Mucosa of stomach (tissue), 1 donor: ENCODE results near the gene DPH6.

Experiments used
- H3K27me3 ChIP-seq: one replicate; pipeline ENCODE4 v1.7.0; 2013; ENCODE audit warnings: mild to moderate bottlenecking, low read length; ENCODE audit not compliant: control insufficient read depth, insufficient read depth
- H3K36me3 ChIP-seq: one replicate; pipeline ENCODE4 v1.7.0; 2013; ENCODE audit warnings: low read length; ENCODE audit not compliant: control insufficient read depth, insufficient read depth
- H3K4me1 ChIP-seq: one replicate; pipeline ENCODE4 v1.7.0; 2013; ENCODE audit warnings: mild to moderate bottlenecking, low read length; ENCODE audit not compliant: control insufficient read depth, insufficient read depth
- H3K4me3 ChIP-seq: one replicate; pipeline ENCODE4 v1.7.0; 2013; ENCODE audit warnings: low read length
- H3K9ac ChIP-seq: one replicate; pipeline ENCODE4 v1.7.0; 2013; ENCODE audit warnings: mild to moderate bottlenecking, low read length, moderate library complexity
- H3K9me3 ChIP-seq: one replicate; pipeline ENCODE4 v1.7.0; 2013; ENCODE audit warnings: mild to moderate bottlenecking, low read length, moderate library complexity; ENCODE audit not compliant: control insufficient read depth
- donor health status: Pancreatic carcinoma.

The DPH6 gene

GRCh38 chr15:35505141-35505540, 40.8 kb downstream of the DPH6 start:
- no peaks in the 10 kb centered on the region for H3K9me3 ChIP-seq
- H3K36me3 ChIP-seq = no peaks in the 10 kb centered on the region
- no peak overlapping the region for H3K9ac ChIP-seq
- H3K27me3 ChIP-seq = no peaks in the 10 kb centered on the region
- no peak overlapping the region for H3K4me3 ChIP-seq
- H3K4me1 ChIP-seq = no peaks in the 10 kb centered on the region

GRCh38 chr15:35499723-35500122, 46.2 kb downstream of the DPH6 start:
- Histone ChIP-seq H3K36me3 (no peaks in the 10 kb centered on the region), H3K9ac (no peak overlapping the region), H3K27me3 (no peaks in the 10 kb centered on the region), H3K9me3 (no peaks in the 10 kb centered on the region), H3K4me3 (no peak overlapping the region), H3K4me1 (no peaks in the 10 kb centered on the region)

GRCh38 chr15:35496585-35496984, 49.4 kb downstream of the DPH6 start:
- Histone ChIP-seq H3K9me3 (no peaks in the 10 kb centered on the region), H3K36me3 (no peaks in the 10 kb centered on the region), H3K27me3 (no peaks in the 10 kb centered on the region), H3K9ac (no peak overlapping the region), H3K4me3 (no peak overlapping the region), H3K4me1 (peaks cover 17% of the 10 kb centered on the region)

- H3K36me3 ChIP-seq = no peaks in the 10 kb centered on the region
- no peak overlapping the region for H3K9ac ChIP-seq
- H3K4me1 ChIP-seq = peaks cover 17% of the 10 kb centered on the region
- no peak overlapping the region for H3K4me3 ChIP-seq
- H3K27me3 ChIP-seq = no peaks in the 10 kb centered on the region
- no peaks in the 10 kb centered on the region for H3K9me3 ChIP-seq
Measured at GRCh38 chr15:35495080-35495479, 50.9 kb downstream of the DPH6 start.

- no peaks in the 10 kb centered on the region for H3K27me3 ChIP-seq
- H3K9ac ChIP-seq = no peak overlapping the region
- H3K9me3 ChIP-seq = no peaks in the 10 kb centered on the region
- H3K4me3 ChIP-seq = no peak overlapping the region
- peaks cover 17% of the 10 kb centered on the region for H3K4me1 ChIP-seq
- H3K36me3 ChIP-seq = no peaks in the 10 kb centered on the region
Measured at GRCh38 chr15:35491999-35492398, 54.0 kb downstream of the DPH6 start.

GRCh38 chr15:35491173-35491572, 54.8 kb downstream of the DPH6 start:
- H3K9ac ChIP-seq = no peak overlapping the region
- H3K27me3 ChIP-seq = no peaks in the 10 kb centered on the region
- no peaks in the 10 kb centered on the region for H3K9me3 ChIP-seq
- H3K4me1 ChIP-seq = peaks cover 17% of the 10 kb centered on the region
- no peaks in the 10 kb centered on the region for H3K36me3 ChIP-seq
- H3K4me3 ChIP-seq = no peak overlapping the region

GRCh38 chr15:35490511-35490910, 55.5 kb downstream of the DPH6 start:
- H3K4me1 ChIP-seq = peaks cover 17% of the 10 kb centered on the region
- H3K27me3 ChIP-seq = no peaks in the 10 kb centered on the region
- no peaks in the 10 kb centered on the region for H3K36me3 ChIP-seq
- no peak overlapping the region for H3K4me3 ChIP-seq
- no peaks in the 10 kb centered on the region for H3K9me3 ChIP-seq
- no peak overlapping the region for H3K9ac ChIP-seq

- Histone ChIP-seq H3K4me3 (no peak overlapping the region), H3K9me3 (no peaks in the 10 kb centered on the region)
Measured at GRCh38 chr15:35487417-35487816, 58.5 kb downstream of the DPH6 start.

GRCh38 chr15:35486296-35486695, 59.7 kb downstream of the DPH6 start:
- no peaks in the 10 kb centered on the region for H3K27me3 ChIP-seq
- H3K36me3 ChIP-seq = no peaks in the 10 kb centered on the region
- no peaks in the 10 kb centered on the region for H3K9me3 ChIP-seq
- H3K4me3 ChIP-seq = no peak overlapping the region
- peaks cover 3% of the 10 kb centered on the region for H3K4me1 ChIP-seq
- no peak overlapping the region for H3K9ac ChIP-seq

More at GRCh38 chr15:35487417-35487816, 58.5 kb downstream of the DPH6 start:
- no peak overlapping the region for H3K9ac ChIP-seq
- H3K27me3 ChIP-seq = no peaks in the 10 kb centered on the region
- no peaks in the 10 kb centered on the region for H3K36me3 ChIP-seq
- H3K4me1 ChIP-seq = peaks cover 8% of the 10 kb centered on the region

- no peaks in the 10 kb centered on the region for H3K36me3 ChIP-seq
- no peaks in the 10 kb centered on the region for H3K27me3 ChIP-seq
- H3K9ac ChIP-seq = no peak overlapping the region
- H3K4me1 ChIP-seq = peaks cover 3% of the 10 kb centered on the region
- no peak overlapping the region for H3K4me3 ChIP-seq
- H3K9me3 ChIP-seq = no peaks in the 10 kb centered on the region
Measured at GRCh38 chr15:35485411-35485810, 60.6 kb downstream of the DPH6 start.

GRCh38 chr15:35484231-35484945, 61.6 kb downstream of the DPH6 start:
- Histone ChIP-seq H3K9me3 (no peaks in the 10 kb centered on the region), H3K9ac (no peak overlapping the region), H3K27me3 (no peaks in the 10 kb centered on the region), H3K36me3 (no peaks in the 10 kb centered on the region), H3K4me3 (no peak overlapping the region), H3K4me1 (peaks cover 3% of the 10 kb centered on the region)

- Histone ChIP-seq H3K4me1 (peaks cover 3% of the 10 kb centered on the region), H3K9me3 (no peaks in the 10 kb centered on the region), H3K9ac (no peak overlapping the region), H3K36me3 (no peaks in the 10 kb centered on the region), H3K4me3 (no peak overlapping the region), H3K27me3 (no peaks in the 10 kb centered on the region)
Measured at GRCh38 chr15:35481992-35482391, 64.0 kb downstream of the DPH6 start.

- Histone ChIP-seq H3K4me3 (no peak overlapping the region), H3K36me3 (no peaks in the 10 kb centered on the region), H3K27me3 (no peaks in the 10 kb centered on the region), H3K4me1 (peaks cover 3% of the 10 kb centered on the region), H3K9ac (no peak overlapping the region), H3K9me3 (no peaks in the 10 kb centered on the region)
Measured at GRCh38 chr15:35481064-35481463, 64.9 kb downstream of the DPH6 start.
